Peyer's patch (tissue), 4 donors: ENCODE measurements around the gene PC.

ENCODE experiments used
- CTCF ChIP-seq, 6 experiments: fragments of 450-650 bp in 4 of 6; fragments of 200-600 bp in 2 of 6; sonication (generic) in 1 of 6; IDR thresholded peaks; one replicate each; pipeline ENCODE4 v1.5.1; 2017 to 2019; ENCODE audit warnings: antibody characterized with exemption in 6 of 6, mild to moderate bottlenecking in 3 of 6, moderate library complexity in 1 of 6
- POLR2A ChIP-seq, 2 donors: fragments of 450-650 bp; IDR thresholded peaks; one replicate each; pipeline ENCODE4 v1.5.1; 2017; ENCODE audit warnings: antibody characterized with exemption in 2 of 2, mild to moderate bottlenecking in 2 of 2, moderate library complexity in 2 of 2

- TF ChIP-seq CTCF (IDR thresholded peaks at IDR 0.05) (no peak), POLR2A (IDR thresholded peaks at IDR 0.05) (no peak)
Measured at GRCh38 chr11:66867425-66868040, 90.7 kb downstream of the PC start.
